Liver (tissue), 9 donors: ENCODE measurements around the gene MRPL51. TPM values are rescaled to one million over a fixed set of nuclear protein-coding genes. Genes with fewer than 3 reads are reported as not detected.

Source experiments
- DNase-seq: peaks from one replicate; pipeline ENCODE4 v3.0.0-alpha.2; 2017; ENCODE audit warnings: low spot score
- H3K27ac ChIP-seq, 2 donors: one replicate each; pipeline ENCODE4 v1.7.0; 2013; ENCODE audit warnings: inconsistent platforms in 2 of 2, low read length in 2 of 2, control low read depth in 1 of 2, low read depth in 1 of 2, mild to moderate bottlenecking in 1 of 2
- H3K27me3 ChIP-seq, 4 donors: one replicate each; pipeline versions ENCODE4 v1.6.1 to v1.7.0; 2013; ENCODE audit warnings: low read length in 3 of 4, inconsistent platforms in 1 of 4, mild to moderate bottlenecking in 1 of 4, moderate library complexity in 1 of 4; ENCODE audit not compliant: control insufficient read depth in 4 of 4, insufficient read depth in 4 of 4
- H3K36me3 ChIP-seq, 4 donors: one replicate each; pipeline versions ENCODE4 v1.6.1 to v1.7.0; 2013; ENCODE audit warnings: low read length in 3 of 4, mild to moderate bottlenecking in 3 of 4, low read depth in 1 of 4, moderate library complexity in 1 of 4; ENCODE audit not compliant: control insufficient read depth in 4 of 4, insufficient read depth in 3 of 4
- H3K4me1 ChIP-seq, 4 donors: one replicate each; pipeline versions ENCODE4 v1.6.1 to v1.7.0; 2013; ENCODE audit warnings: low read length in 3 of 4, mild to moderate bottlenecking in 3 of 4, moderate library complexity in 1 of 4; ENCODE audit not compliant: control insufficient read depth in 4 of 4, insufficient read depth in 4 of 4
- H3K4me3 ChIP-seq, 3 donors: one replicate each; pipeline versions ENCODE4 v1.6.1 to v1.7.0; 2013; ENCODE audit warnings: low read length in 3 of 3, control low read depth in 1 of 3, low read depth in 1 of 3, mild to moderate bottlenecking in 1 of 3
- H3K9ac ChIP-seq, 2 donors: one replicate each; pipeline ENCODE4 v1.7.0; 2013; ENCODE audit warnings: low read length in 2 of 2, mild to moderate bottlenecking in 2 of 2, moderate library complexity in 2 of 2, control low read depth in 1 of 2, low read depth in 1 of 2
- H3K9me3 ChIP-seq, 4 donors: one replicate each; pipeline versions ENCODE4 v1.6.1 to v1.7.0; 2013; ENCODE audit warnings: low read length in 3 of 4; ENCODE audit not compliant: control insufficient read depth in 4 of 4
- EGR1 ChIP-seq, 2 donors: IDR thresholded peaks; 2 replicates each; pipeline ENCODE4 v1.6.1; 2016 to 2018; ENCODE audit warnings: antibody characterized with exemption in 2 of 2, low read depth in 2 of 2
- FOXA1 ChIP-seq: IDR thresholded peaks from 2 replicates; pipeline ENCODE4 v1.6.1; 2016; ENCODE audit warnings: antibody characterized with exemption
- FOXA2 ChIP-seq: IDR thresholded peaks from 2 replicates; pipeline ENCODE4 v1.6.1; 2016; ENCODE audit warnings: antibody characterized with exemption
- GABPA ChIP-seq, 2 donors: IDR thresholded peaks in 1 of 2; conservative IDR thresholded peaks in 1 of 2; 2 replicates each; pipeline ENCODE4 v1.6.1; 2016; ENCODE audit warnings: antibody characterized with exemption in 2 of 2, mild to moderate bottlenecking in 1 of 2, moderate library complexity in 1 of 2
- HNF4A ChIP-seq, 2 donors: conservative IDR thresholded peaks; 2 replicates each; pipeline ENCODE4 v1.6.1; 2016; ENCODE audit warnings: antibody characterized with exemption in 2 of 2, mild to moderate bottlenecking in 2 of 2
- HNF4G ChIP-seq: IDR thresholded peaks from 2 replicates; pipeline ENCODE4 v1.6.1; 2016; ENCODE audit warnings: antibody characterized with exemption
- JUND ChIP-seq, 2 donors: IDR thresholded peaks; 2 replicates each; pipeline ENCODE4 v1.6.1; 2016; ENCODE audit warnings: antibody characterized with exemption in 2 of 2
- NR2F2 ChIP-seq: IDR thresholded peaks from 2 replicates; pipeline ENCODE4 v1.6.1; 2016; ENCODE audit warnings: antibody characterized with exemption
- RAD21 ChIP-seq, 2 donors: IDR thresholded peaks; 2 replicates each; pipeline ENCODE4 v1.6.1; 2016; ENCODE audit warnings: antibody characterized with exemption in 2 of 2, mild to moderate bottlenecking in 2 of 2
- RXRA ChIP-seq, 2 donors: IDR thresholded peaks; 2 replicates each; pipeline ENCODE4 v1.6.1; 2017 to 2018; ENCODE audit warnings: antibody characterized with exemption in 2 of 2, mild to moderate bottlenecking in 1 of 2
- SP1 ChIP-seq: IDR thresholded peaks from 2 replicates; pipeline ENCODE4 v1.6.1; 2018; ENCODE audit warnings: antibody characterized with exemption, mild to moderate bottlenecking
- TAF1 ChIP-seq: conservative IDR thresholded peaks from 2 replicates; pipeline ENCODE4 v1.6.1; 2016; ENCODE audit warnings: antibody characterized with exemption, mild to moderate bottlenecking
- YY1 ChIP-seq: IDR thresholded peaks from 2 replicates; pipeline ENCODE4 v1.6.1; 2016; ENCODE audit warnings: antibody characterized with exemption, mild to moderate bottlenecking
- WGBS: extraction: QIAGEN DNeasy Blood & Tissue Kit; methylation state at CpG from one replicate; pipeline ENCODE4 v1.1.7; 2013; 5-methylcytosine and 5-hydroxymethylcytosine counted together
- polyA plus RNA-seq, 2 donors: library from polyadenylated mRNA; stranded (reverse) in 1 of 2; unstranded in 1 of 2; fragments of 200-250 nt in 1 of 2; fragments of >200 nt in 1 of 2; fragmentation: Nextera tagmentation in 1 of 2; extraction: Ambion mirVana in 1 of 2; gene quantifications; one replicate each; pipeline versions ENCODE4 v1.2.1 to v1.2.3, GENCODE V29; 2013 to 2015
- total RNA-seq, 2 donors: library from RNA; depleted of rRNA; stranded (reverse); fragments of >200 nt; gene quantifications; one replicate each; pipeline ENCODE4 v1.2.3, GENCODE V29; 2014
- TF ChIP-seq, protein P1 (sequence below): fragments of 150-350 bp; IDR thresholded peaks from 2 replicates; pipeline ENCODE4 v1.5.1; 2017; ENCODE audit warnings: improper control_type of control experiment, low read depth, low read length; ENCODE audit not compliant: missing input control
- TF ChIP-seq, protein P2 (sequence below): IDR thresholded peaks from 2 replicates; pipeline ENCODE4 v1.6.1; 2016; ENCODE audit warnings: antibody characterized with exemption, mild to moderate bottlenecking
- TF ChIP-seq, protein P3 (sequence below): IDR thresholded peaks from 2 replicates; pipeline ENCODE4 v1.6.1; 2016; ENCODE audit warnings: antibody characterized with exemption
- TF ChIP-seq, protein P4 (sequence below): IDR thresholded peaks from 2 replicates; pipeline ENCODE4 v1.6.1; 2016; ENCODE audit warnings: antibody characterized with exemption
- TF ChIP-seq, protein P5 (sequence below): IDR thresholded peaks from 2 replicates; pipeline ENCODE4 v1.6.1; 2016; ENCODE audit warnings: antibody characterized with exemption
- donor health status: healthy.
- donor health status: healthy.
- donor health status: healthy.
- donor health status: healthy.
- donor health status: healthy.

MRPL51 gene
- total and polyA plus RNA-seq, 4 donors: 37.6 to 163 (median 48.0) TPM

DNA sequence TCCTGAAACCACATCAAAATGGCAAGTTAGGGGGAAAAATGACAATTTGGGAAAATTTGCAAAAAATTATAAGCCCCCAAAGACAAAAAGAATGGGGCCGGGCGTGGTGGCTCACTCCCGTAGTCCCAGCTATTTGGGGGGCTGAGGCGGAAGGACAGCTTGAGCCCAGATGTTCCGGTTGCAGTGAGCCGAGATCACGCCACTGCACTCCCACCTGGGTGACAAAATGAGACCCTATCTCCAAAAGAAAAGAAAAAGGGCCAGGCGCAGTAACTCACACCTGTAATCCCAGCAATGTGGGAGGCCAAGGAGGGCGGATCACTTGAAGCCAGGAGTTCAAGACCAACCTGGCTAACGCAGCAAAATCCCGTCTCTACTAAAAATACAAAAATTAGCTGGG lies 20.6 kb downstream of the MRPL51 start:
- Histone ChIP-seq H3K4me1 (peaks cover 9 to 30% (median 18%) of the 10 kb centered on the region in 4 donors), H3K9me3 (no peaks in the 10 kb centered on the region), H3K27me3 (no peaks in the 10 kb centered on the region), H3K27ac (no peak overlapping the region), H3K36me3 (no peaks in the 10 kb centered on the region), H3K9ac (no peak overlapping the region), H3K4me3 (no peak overlapping the region)
- no peak for DNase-seq
- WGBS: 94% methylated on average over 11 of the region's 11 CpGs
- TF ChIP-seq YY1: no peak
- TF ChIP-seq SP1: no peak
- TF ChIP-seq FOXA2: no peak
- TF ChIP-seq TAF1: no peak
- no peak for TF ChIP-seq RXRA (IDR thresholded peaks at IDR 0.05)
- TF ChIP-seq, protein P1, sequence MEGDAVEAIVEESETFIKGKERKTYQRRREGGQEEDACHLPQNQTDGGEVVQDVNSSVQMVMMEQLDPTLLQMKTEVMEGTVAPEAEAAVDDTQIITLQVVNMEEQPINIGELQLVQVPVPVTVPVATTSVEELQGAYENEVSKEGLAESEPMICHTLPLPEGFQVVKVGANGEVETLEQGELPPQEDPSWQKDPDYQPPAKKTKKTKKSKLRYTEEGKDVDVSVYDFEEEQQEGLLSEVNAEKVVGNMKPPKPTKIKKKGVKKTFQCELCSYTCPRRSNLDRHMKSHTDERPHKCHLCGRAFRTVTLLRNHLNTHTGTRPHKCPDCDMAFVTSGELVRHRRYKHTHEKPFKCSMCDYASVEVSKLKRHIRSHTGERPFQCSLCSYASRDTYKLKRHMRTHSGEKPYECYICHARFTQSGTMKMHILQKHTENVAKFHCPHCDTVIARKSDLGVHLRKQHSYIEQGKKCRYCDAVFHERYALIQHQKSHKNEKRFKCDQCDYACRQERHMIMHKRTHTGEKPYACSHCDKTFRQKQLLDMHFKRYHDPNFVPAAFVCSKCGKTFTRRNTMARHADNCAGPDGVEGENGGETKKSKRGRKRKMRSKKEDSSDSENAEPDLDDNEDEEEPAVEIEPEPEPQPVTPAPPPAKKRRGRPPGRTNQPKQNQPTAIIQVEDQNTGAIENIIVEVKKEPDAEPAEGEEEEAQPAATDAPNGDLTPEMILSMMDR: no peak
- no peak for TF ChIP-seq JUND (IDR thresholded peaks at IDR 0.05)
- no peak for TF ChIP-seq EGR1 (IDR thresholded peaks at IDR 0.05; ENCODE audit: low read depth in 2 of 2)
- TF ChIP-seq HNF4A (conservative IDR thresholded peaks at IDR 0.05): no peak
- TF ChIP-seq, protein P2, sequence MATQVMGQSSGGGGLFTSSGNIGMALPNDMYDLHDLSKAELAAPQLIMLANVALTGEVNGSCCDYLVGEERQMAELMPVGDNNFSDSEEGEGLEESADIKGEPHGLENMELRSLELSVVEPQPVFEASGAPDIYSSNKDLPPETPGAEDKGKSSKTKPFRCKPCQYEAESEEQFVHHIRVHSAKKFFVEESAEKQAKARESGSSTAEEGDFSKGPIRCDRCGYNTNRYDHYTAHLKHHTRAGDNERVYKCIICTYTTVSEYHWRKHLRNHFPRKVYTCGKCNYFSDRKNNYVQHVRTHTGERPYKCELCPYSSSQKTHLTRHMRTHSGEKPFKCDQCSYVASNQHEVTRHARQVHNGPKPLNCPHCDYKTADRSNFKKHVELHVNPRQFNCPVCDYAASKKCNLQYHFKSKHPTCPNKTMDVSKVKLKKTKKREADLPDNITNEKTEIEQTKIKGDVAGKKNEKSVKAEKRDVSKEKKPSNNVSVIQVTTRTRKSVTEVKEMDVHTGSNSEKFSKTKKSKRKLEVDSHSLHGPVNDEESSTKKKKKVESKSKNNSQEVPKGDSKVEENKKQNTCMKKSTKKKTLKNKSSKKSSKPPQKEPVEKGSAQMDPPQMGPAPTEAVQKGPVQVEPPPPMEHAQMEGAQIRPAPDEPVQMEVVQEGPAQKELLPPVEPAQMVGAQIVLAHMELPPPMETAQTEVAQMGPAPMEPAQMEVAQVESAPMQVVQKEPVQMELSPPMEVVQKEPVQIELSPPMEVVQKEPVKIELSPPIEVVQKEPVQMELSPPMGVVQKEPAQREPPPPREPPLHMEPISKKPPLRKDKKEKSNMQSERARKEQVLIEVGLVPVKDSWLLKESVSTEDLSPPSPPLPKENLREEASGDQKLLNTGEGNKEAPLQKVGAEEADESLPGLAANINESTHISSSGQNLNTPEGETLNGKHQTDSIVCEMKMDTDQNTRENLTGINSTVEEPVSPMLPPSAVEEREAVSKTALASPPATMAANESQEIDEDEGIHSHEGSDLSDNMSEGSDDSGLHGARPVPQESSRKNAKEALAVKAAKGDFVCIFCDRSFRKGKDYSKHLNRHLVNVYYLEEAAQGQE: no peak
- TF ChIP-seq, protein P3, sequence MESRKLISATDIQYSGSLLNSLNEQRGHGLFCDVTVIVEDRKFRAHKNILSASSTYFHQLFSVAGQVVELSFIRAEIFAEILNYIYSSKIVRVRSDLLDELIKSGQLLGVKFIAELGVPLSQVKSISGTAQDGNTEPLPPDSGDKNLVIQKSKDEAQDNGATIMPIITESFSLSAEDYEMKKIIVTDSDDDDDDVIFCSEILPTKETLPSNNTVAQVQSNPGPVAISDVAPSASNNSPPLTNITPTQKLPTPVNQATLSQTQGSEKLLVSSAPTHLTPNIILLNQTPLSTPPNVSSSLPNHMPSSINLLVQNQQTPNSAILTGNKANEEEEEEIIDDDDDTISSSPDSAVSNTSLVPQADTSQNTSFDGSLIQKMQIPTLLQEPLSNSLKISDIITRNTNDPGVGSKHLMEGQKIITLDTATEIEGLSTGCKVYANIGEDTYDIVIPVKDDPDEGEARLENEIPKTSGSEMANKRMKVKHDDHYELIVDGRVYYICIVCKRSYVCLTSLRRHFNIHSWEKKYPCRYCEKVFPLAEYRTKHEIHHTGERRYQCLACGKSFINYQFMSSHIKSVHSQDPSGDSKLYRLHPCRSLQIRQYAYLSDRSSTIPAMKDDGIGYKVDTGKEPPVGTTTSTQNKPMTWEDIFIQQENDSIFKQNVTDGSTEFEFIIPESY: no peak
- TF ChIP-seq HNF4G: no peak
- TF ChIP-seq NR2F2: no peak
- TF ChIP-seq, protein P4, sequence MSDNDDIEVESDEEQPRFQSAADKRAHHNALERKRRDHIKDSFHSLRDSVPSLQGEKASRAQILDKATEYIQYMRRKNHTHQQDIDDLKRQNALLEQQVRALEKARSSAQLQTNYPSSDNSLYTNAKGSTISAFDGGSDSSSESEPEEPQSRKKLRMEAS: no peak
- TF ChIP-seq FOXA1: no peak
- no peak for TF ChIP-seq RAD21 (IDR thresholded peaks at IDR 0.05)
- TF ChIP-seq, protein P5, sequence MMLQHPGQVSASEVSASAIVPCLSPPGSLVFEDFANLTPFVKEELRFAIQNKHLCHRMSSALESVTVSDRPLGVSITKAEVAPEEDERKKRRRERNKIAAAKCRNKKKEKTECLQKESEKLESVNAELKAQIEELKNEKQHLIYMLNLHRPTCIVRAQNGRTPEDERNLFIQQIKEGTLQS: no peak
- no peak for TF ChIP-seq GABPA (IDR thresholded peaks at IDR 0.05 in 1 of 2, conservative IDR thresholded peaks at IDR 0.05 in 1 of 2)
